HEK293 (cell line): ENCODE results near the gene NAV2.

Experiments used
- ATF2 ChIP-seq: fragments of 450-650 bp; formaldehyde crosslinking; IDR thresholded peaks from 2 replicates; pipeline ENCODE4 v1.5.1; 2016; ENCODE audit warnings: missing biosample characterization, missing genetic modification characterization, low read depth
- CTCF ChIP-seq: fragments of 450-650 bp; formaldehyde crosslinking; IDR thresholded peaks from 2 replicates; pipeline ENCODE4 v1.5.1; 2016; ENCODE audit warnings: missing biosample characterization, missing genetic modification characterization
- SCRT2 ChIP-seq: fragments of 450-650 bp; formaldehyde crosslinking; IDR thresholded peaks from 2 replicates; pipeline ENCODE4 v1.5.1; 2016; ENCODE audit warnings: missing biosample characterization, missing genetic modification characterization
- TCF7L2 ChIP-seq: IDR thresholded peaks from 2 replicates; pipeline ENCODE4 v1.6.1; 2011; ENCODE audit warnings: low read depth, mild to moderate bottlenecking, inconsistent platforms, low read length, moderate library complexity, borderline replicate concordance
- ZNF121 ChIP-seq: fragments of 450-650 bp; formaldehyde crosslinking; IDR thresholded peaks from 2 replicates; pipeline ENCODE4 v1.5.1; 2016; ENCODE audit warnings: missing biosample characterization, missing genetic modification characterization
- ZNF501 ChIP-seq: fragments of 450-650 bp; formaldehyde crosslinking; IDR thresholded peaks from 2 replicates; pipeline ENCODE4 v1.5.1; 2016; ENCODE audit warnings: missing biosample characterization, missing genetic modification characterization

GRCh38 chr11:20010851-20011225 lies 298.2 kb downstream of the NAV2 start:
- no peak for TF ChIP-seq CTCF (tag by site-specific recombination)
- no peak for TF ChIP-seq ZNF121
- TF ChIP-seq ATF2 (tag by site-specific recombination): no peak
- no peak for TF ChIP-seq SCRT2 (tag by site-specific recombination)
- no peak for TF ChIP-seq ZNF501
- TF ChIP-seq TCF7L2: no peak
